ENCODE results near the gene ST6GALNAC5. TPM values are rescaled to one million over a fixed set of nuclear protein-coding genes. Genes with fewer than 3 reads are reported as not detected.

Gene ST6GALNAC5
- polyA plus RNA-seq, 1 experiment = 3.0 TPM

- no peaks in the 10 kb centered on the region for H3K27me3 ChIP-seq (ENCODE audit: control insufficient read depth, insufficient read depth, low read length)
- POLR2A ChIA-PET = no interaction called here
- DNase-seq (ENCODE audit: low read depth) = no peak
- no peaks in the 10 kb centered on the region for H3K36me3 ChIP-seq (ENCODE audit: control insufficient read depth, insufficient read depth, low read length)
- CTCF ChIA-PET = no interaction called here
- H3K4me3 ChIP-seq (ENCODE audit: low read depth, low read length) = no peak overlapping the region
- no peak for TF ChIP-seq CTCF (IDR thresholded peaks at IDR 0.05; ENCODE audit: insufficient read depth, low read depth, low read length)
These were observed 157.2 kb downstream of the ST6GALNAC5 start for GRCh38 chr1:77024500-77024899.

GRCh38 chr1:77025599-77025998 lies 158.3 kb downstream of the ST6GALNAC5 start:
- Histone ChIP-seq H3K36me3 (ENCODE audit: control insufficient read depth, insufficient read depth, low read length) (no peaks in the 10 kb centered on the region), H3K4me3 (ENCODE audit: low read depth, low read length) (no peak overlapping the region), H3K27me3 (ENCODE audit: control insufficient read depth, insufficient read depth, low read length) (no peaks in the 10 kb centered on the region)
- TF ChIP-seq CTCF (IDR thresholded peaks at IDR 0.05; ENCODE audit: insufficient read depth, low read depth, low read length) = no peak
- CTCF ChIA-PET = no interaction called here
- no peak for DNase-seq (ENCODE audit: low read depth)
- POLR2A ChIA-PET = no interaction called here

- Histone ChIP-seq H3K36me3 (ENCODE audit: control insufficient read depth, insufficient read depth, low read length) (no peaks in the 10 kb centered on the region), H3K27me3 (ENCODE audit: control insufficient read depth, insufficient read depth, low read length) (no peaks in the 10 kb centered on the region), H3K4me3 (ENCODE audit: low read depth, low read length) (no peak overlapping the region)
- CTCF ChIA-PET = no interaction called here
- no peak for TF ChIP-seq CTCF (IDR thresholded peaks at IDR 0.05; ENCODE audit: insufficient read depth, low read depth, low read length)
- POLR2A ChIA-PET = no interaction called here
- no peak for DNase-seq (ENCODE audit: low read depth)
These were observed 158.9 kb downstream of the ST6GALNAC5 start for GRCh38 chr1:77026135-77026534.

GRCh38 chr1:77026640-77027039 lies 159.4 kb downstream of the ST6GALNAC5 start:
- DNase-seq (ENCODE audit: low read depth) = no peak
- Histone ChIP-seq H3K4me3 (ENCODE audit: low read depth, low read length) (no peak overlapping the region), H3K27me3 (ENCODE audit: control insufficient read depth, insufficient read depth, low read length) (no peaks in the 10 kb centered on the region), H3K36me3 (ENCODE audit: control insufficient read depth, insufficient read depth, low read length) (no peaks in the 10 kb centered on the region)
- POLR2A ChIA-PET = no interaction called here
- CTCF ChIA-PET = no interaction called here
- no peak for TF ChIP-seq CTCF (IDR thresholded peaks at IDR 0.05; ENCODE audit: insufficient read depth, low read depth, low read length)

- no peaks in the 10 kb centered on the region for H3K36me3 ChIP-seq (ENCODE audit: control insufficient read depth, insufficient read depth, low read length)
- ChIA-PET POLR2A (no interaction called here), CTCF (no interaction called here)
- TF ChIP-seq CTCF (IDR thresholded peaks at IDR 0.05; ENCODE audit: insufficient read depth, low read depth, low read length) = no peak
- DNase-seq (ENCODE audit: low read depth) = no peak
- H3K27me3 ChIP-seq (ENCODE audit: control insufficient read depth, insufficient read depth, low read length) = no peaks in the 10 kb centered on the region
- H3K4me3 ChIP-seq (ENCODE audit: low read depth, low read length) = no peak overlapping the region
These were observed 160.6 kb downstream of the ST6GALNAC5 start for GRCh38 chr1:77027847-77028246.
